Measurements from ENCODE around the gene WFIKKN2.
A peak's percentile ranks its signal among the peaks of the same experiment; 100 is the strongest.

WFIKKN2 gene

DNA sequence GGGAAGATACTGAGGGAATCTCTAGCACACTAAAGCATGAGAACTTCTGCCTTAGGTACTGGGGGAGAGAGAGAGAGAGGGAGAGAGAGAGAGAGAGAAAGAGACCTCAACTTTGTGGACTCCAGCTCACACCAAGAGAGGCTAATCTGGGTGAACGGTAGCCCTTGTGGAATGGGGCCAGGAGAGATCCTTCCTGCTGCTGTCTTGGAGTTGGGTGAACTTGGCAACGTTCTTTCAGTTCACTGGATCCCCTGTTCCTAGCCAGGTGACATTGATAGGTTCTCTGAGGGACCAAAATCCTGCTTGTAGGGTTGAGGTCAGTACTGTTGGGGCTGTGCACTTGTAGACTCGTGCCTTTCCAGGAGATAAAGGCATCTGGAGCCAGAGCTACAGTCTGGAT, 26.5 kb upstream of the WFIKKN2 start:
- H3K4me1 ChIP-seq (ENCODE audit: control insufficient read depth in 1 of 2, insufficient read depth in 2 of 2, low read length in 2 of 2) = peaks cover 0 to 4% of the 10 kb centered on the region in 2 donors
- H3K9me3 ChIP-seq (ENCODE audit: control insufficient read depth in 1 of 2, low read length in 2 of 2) = no peaks in the 10 kb centered on the region
- H3K36me3 ChIP-seq (ENCODE audit: control insufficient read depth in 1 of 2, insufficient read depth in 2 of 2, low read length in 2 of 2) = no peaks in the 10 kb centered on the region
- no peak overlapping the region for H3K9ac ChIP-seq (ENCODE audit: low read depth in 1 of 2, low read length in 2 of 2)
- H3K27ac ChIP-seq (ENCODE audit: low read depth, low read length) = no peak overlapping the region
- H3K27me3 ChIP-seq (ENCODE audit: control insufficient read depth in 1 of 2, insufficient read depth in 2 of 2, low read length in 2 of 2) = no peaks in the 10 kb centered on the region
- no peak overlapping the region for H3K4me3 ChIP-seq (ENCODE audit: low read depth in 1 of 2, low read length in 2 of 2)

DNA sequence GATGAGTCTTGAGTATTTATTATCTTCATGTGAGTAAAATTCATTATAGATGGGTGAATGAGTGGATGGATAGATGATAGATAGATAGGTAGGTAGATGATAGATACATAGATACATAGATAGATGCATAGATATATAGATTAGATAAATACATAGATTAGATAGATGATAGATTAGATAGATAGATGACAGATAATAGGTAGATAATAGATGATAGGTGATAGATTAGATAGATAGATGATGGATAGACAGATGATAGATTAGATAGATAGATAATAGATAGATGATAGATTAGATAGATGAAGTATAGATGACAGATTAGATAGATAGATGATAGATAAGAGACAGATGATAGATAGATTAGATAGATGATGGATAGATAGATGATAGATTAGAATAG, 21.8 kb upstream of the WFIKKN2 start:
- H3K9me3 ChIP-seq (ENCODE audit: control insufficient read depth in 1 of 2, low read length in 2 of 2) = no peaks in the 10 kb centered on the region
- H3K27me3 ChIP-seq (ENCODE audit: control insufficient read depth in 1 of 2, insufficient read depth in 2 of 2, low read length in 2 of 2) = no peaks in the 10 kb centered on the region
- H3K36me3 ChIP-seq (ENCODE audit: control insufficient read depth in 1 of 2, insufficient read depth in 2 of 2, low read length in 2 of 2) = no peaks in the 10 kb centered on the region
- H3K4me1 ChIP-seq (ENCODE audit: control insufficient read depth in 1 of 2, insufficient read depth in 2 of 2, low read length in 2 of 2) = peaks cover 5 to 11% of the 10 kb centered on the region in 2 donors
- H3K9ac ChIP-seq (ENCODE audit: low read depth in 1 of 2, low read length in 2 of 2) = no peak overlapping the region
- no peak overlapping the region for H3K4me3 ChIP-seq (ENCODE audit: low read depth in 1 of 2, low read length in 2 of 2)
- H3K27ac ChIP-seq (ENCODE audit: low read depth, low read length) = no peak overlapping the region

DNA sequence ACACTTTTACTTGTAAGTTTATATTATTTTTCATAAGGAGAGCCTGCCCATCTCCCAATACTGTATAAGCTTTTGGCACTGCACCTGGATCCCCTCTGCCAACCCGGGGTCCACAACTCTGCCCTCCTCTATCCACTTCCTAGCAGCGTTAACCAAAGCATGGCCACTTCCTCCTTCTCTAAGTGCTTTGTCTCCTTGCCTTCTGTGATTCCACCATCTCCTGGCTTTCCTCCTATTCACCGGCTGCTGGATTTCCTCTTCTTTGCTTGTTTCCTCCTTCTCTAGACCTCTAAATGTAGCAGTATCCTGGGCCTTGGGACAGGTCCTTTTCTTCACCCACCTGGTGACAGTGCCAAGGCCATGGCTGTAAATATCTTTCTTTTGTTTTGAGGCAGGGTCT, 20.0 kb upstream of the WFIKKN2 start:
- Histone ChIP-seq H3K9ac (ENCODE audit: low read depth in 1 of 2, low read length in 2 of 2) (no peak overlapping the region), H3K27me3 (ENCODE audit: control insufficient read depth in 1 of 2, insufficient read depth in 2 of 2, low read length in 2 of 2) (no peaks in the 10 kb centered on the region), H3K4me3 (ENCODE audit: low read depth in 1 of 2, low read length in 2 of 2) (no peak overlapping the region), H3K4me1 (ENCODE audit: control insufficient read depth in 1 of 2, insufficient read depth in 2 of 2, low read length in 2 of 2) (peaks cover 5 to 11% of the 10 kb centered on the region in 2 donors), H3K27ac (ENCODE audit: low read depth, low read length) (no peak overlapping the region), H3K9me3 (ENCODE audit: control insufficient read depth in 1 of 2, low read length in 2 of 2) (no peaks in the 10 kb centered on the region), H3K36me3 (ENCODE audit: control insufficient read depth in 1 of 2, insufficient read depth in 2 of 2, low read length in 2 of 2) (no peaks in the 10 kb centered on the region)

DNA sequence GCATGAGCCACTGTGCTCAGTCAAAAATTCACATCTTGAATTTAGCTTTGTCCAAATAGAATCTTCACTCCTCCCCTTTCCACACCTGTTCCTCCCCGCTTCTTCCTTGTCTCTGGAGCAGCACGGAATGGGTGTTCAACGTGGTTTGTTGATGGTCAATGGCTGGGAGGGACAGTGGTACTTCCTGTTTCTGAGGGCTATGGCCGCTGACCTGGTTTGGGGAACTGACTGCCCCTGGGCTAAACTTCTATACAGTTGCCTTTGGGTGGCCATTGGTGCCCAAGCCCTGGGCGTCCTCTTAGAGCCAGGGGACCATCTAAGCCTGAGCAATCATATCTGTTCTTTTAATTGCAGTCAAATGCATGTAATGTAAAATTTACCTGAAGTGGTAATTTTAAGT, 19.1 kb upstream of the WFIKKN2 start:
- H3K4me3 ChIP-seq (ENCODE audit: low read depth in 1 of 2, low read length in 2 of 2) = no peak overlapping the region
- peaks cover 5 to 11% of the 10 kb centered on the region in 2 donors for H3K4me1 ChIP-seq (ENCODE audit: control insufficient read depth in 1 of 2, insufficient read depth in 2 of 2, low read length in 2 of 2)
- H3K9ac ChIP-seq (ENCODE audit: low read depth in 1 of 2, low read length in 2 of 2) = no peak overlapping the region
- H3K36me3 ChIP-seq (ENCODE audit: control insufficient read depth in 1 of 2, insufficient read depth in 2 of 2, low read length in 2 of 2) = no peaks in the 10 kb centered on the region
- no peaks in the 10 kb centered on the region for H3K27me3 ChIP-seq (ENCODE audit: control insufficient read depth in 1 of 2, insufficient read depth in 2 of 2, low read length in 2 of 2)
- H3K27ac ChIP-seq (ENCODE audit: low read depth, low read length) = no peak overlapping the region
- H3K9me3 ChIP-seq (ENCODE audit: control insufficient read depth in 1 of 2, low read length in 2 of 2) = no peaks in the 10 kb centered on the region

DNA sequence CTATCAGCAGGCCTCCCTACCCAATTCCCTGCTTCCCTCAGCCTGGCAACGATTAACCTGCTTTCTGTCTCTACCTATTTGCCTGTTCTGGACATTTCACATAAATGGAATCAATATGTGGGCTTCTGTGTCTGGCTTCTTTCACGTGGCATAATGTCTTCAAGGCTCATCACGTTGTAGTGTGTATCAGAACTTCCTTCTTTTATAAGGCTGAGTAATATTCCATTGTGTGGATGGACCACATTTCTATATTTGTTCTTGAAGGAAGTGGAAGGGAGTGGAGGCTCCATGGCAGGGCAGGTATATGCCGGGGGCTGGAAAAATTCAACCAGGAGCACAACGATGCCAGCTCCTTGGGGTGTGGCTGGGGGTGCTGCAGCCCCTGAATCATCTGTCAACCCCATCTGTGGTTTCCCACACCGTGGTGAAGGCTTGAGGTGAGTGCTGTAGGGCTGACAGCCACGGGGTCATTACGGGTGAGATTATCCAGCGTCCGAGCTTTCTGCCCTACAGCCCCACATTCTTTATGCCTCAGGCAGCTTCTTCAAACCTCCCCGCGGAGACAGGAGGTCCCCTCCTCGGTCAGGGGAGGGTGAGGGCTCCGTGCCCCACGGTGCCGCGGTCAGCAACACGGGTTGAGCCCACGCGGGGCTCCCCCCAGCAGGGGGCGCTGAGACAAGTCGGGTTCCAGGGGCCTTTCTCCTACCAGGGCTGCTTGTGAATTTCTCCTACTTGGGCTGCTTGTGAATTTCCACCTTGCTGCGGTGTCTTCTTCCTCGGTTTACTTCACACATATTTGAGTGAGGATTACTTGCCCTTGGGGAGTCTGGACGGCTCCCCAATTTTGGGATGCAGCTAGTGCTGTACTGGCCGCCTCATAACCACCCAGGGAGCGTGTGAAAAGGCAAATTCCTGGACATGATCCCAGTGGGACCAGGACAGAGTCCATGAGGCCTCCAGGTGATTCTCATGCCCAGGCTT, 18.3 kb upstream of the WFIKKN2 start:
- Histone ChIP-seq H3K36me3 (ENCODE audit: control insufficient read depth in 1 of 2, insufficient read depth in 2 of 2, low read length in 2 of 2) (no peaks in the 10 kb centered on the region), H3K9me3 (ENCODE audit: control insufficient read depth in 1 of 2, low read length in 2 of 2) (no peaks in the 10 kb centered on the region), H3K27ac (ENCODE audit: low read depth, low read length) (no peak overlapping the region), H3K4me1 (ENCODE audit: control insufficient read depth in 1 of 2, insufficient read depth in 2 of 2, low read length in 2 of 2) (peaks cover 5 to 11% of the 10 kb centered on the region in 2 donors), H3K4me3 (ENCODE audit: low read depth in 1 of 2, low read length in 2 of 2) (peak overlapping the region; percentile 41 to 55), H3K9ac (ENCODE audit: low read depth in 1 of 2, low read length in 2 of 2) (peak overlapping the region in 1 of 2 donors; percentile 21), H3K27me3 (ENCODE audit: control insufficient read depth in 1 of 2, insufficient read depth in 2 of 2, low read length in 2 of 2) (no peaks in the 10 kb centered on the region)

DNA sequence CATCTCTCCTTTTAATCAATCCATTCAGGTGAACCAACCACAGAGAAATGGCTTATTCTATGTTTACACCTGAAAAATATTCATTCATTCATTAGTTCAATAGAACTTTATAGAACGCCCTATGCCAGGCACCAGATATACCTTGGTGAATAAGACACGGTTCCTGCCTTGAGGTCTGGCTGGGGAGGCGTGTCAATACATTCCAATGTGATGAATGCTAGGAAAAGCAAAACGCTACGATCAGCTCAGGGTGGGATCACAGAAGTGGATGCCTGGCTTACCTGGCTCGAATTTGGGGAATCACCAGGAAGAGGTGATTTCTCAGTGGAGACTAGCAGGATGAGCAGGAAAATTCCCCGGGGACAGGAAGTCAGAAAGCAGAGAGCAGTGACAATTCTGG, 17.5 kb upstream of the WFIKKN2 start:
- Histone ChIP-seq H3K4me1 (ENCODE audit: control insufficient read depth in 1 of 2, insufficient read depth in 2 of 2, low read length in 2 of 2) (peaks cover 5 to 11% of the 10 kb centered on the region in 2 donors), H3K4me3 (ENCODE audit: low read depth in 1 of 2, low read length in 2 of 2) (no peak overlapping the region), H3K9ac (ENCODE audit: low read depth in 1 of 2, low read length in 2 of 2) (no peak overlapping the region), H3K36me3 (ENCODE audit: control insufficient read depth in 1 of 2, insufficient read depth in 2 of 2, low read length in 2 of 2) (no peaks in the 10 kb centered on the region), H3K27ac (ENCODE audit: low read depth, low read length) (no peak overlapping the region), H3K9me3 (ENCODE audit: control insufficient read depth in 1 of 2, low read length in 2 of 2) (no peaks in the 10 kb centered on the region), H3K27me3 (ENCODE audit: control insufficient read depth in 1 of 2, insufficient read depth in 2 of 2, low read length in 2 of 2) (no peaks in the 10 kb centered on the region)

DNA sequence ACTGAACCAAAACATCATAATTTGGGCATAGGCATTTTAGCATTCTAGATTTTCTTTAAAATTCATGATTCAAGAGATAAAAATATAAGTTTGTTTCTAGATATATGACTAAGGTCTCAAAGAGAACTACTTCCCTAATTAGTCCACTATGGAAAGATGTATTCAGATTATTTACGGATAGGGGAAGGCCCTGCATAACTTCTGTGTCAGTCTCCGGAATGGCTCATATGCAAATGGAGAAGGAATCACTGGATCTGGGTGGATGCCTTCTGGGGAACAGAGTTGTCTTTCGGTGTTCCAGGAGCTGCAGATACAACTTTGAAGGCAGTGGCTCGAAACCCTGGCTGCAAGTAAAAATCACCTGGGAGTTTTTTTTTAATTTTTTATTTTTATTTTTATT, 17.1 kb upstream of the WFIKKN2 start:
- Histone ChIP-seq H3K27ac (ENCODE audit: low read depth, low read length) (no peak overlapping the region), H3K9ac (ENCODE audit: low read depth in 1 of 2, low read length in 2 of 2) (no peak overlapping the region), H3K4me1 (ENCODE audit: control insufficient read depth in 1 of 2, insufficient read depth in 2 of 2, low read length in 2 of 2) (peaks cover 5 to 11% of the 10 kb centered on the region in 2 donors), H3K36me3 (ENCODE audit: control insufficient read depth in 1 of 2, insufficient read depth in 2 of 2, low read length in 2 of 2) (no peaks in the 10 kb centered on the region), H3K4me3 (ENCODE audit: low read depth in 1 of 2, low read length in 2 of 2) (no peak overlapping the region), H3K9me3 (ENCODE audit: control insufficient read depth in 1 of 2, low read length in 2 of 2) (no peaks in the 10 kb centered on the region), H3K27me3 (ENCODE audit: control insufficient read depth in 1 of 2, insufficient read depth in 2 of 2, low read length in 2 of 2) (no peaks in the 10 kb centered on the region)

DNA sequence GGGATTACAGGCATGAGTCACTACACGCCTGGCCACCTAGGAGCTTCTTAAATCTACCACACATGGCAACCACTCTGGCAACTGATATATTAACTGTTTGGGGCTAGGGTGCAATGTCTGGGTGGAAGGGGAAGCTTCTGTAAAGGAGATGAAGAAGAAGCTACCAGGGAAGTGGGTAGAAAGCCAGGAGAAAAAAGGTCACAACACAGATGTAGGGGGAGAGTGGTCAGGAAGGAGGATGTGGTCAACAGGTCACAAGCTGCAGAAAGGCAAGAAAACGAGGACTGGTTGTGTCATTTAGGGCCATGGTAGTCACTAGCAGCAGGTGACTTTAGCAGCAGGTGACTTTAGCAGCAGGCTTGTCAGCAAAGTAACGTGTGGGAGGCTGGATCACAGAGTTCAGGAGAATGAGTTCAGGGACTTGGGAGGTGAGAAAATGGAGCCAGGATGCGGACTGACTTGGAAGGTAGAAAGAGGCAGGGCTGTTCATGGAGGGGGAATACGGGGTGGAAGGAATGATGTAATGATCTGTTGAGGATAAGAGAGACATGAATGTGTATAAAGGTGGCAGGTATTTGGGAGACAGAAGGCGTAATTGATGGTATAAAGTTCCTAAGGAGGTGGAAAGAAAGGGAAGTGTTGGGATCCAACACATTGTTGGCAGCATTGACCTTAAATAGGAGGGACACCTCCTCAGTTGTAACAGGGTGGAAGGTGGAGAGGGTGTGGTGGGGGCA, 16.3 kb upstream of the WFIKKN2 start:
- no peak overlapping the region for H3K9ac ChIP-seq (ENCODE audit: low read depth in 1 of 2, low read length in 2 of 2)
- H3K36me3 ChIP-seq (ENCODE audit: control insufficient read depth in 1 of 2, insufficient read depth in 2 of 2, low read length in 2 of 2) = no peaks in the 10 kb centered on the region
- no peaks in the 10 kb centered on the region for H3K27me3 ChIP-seq (ENCODE audit: control insufficient read depth in 1 of 2, insufficient read depth in 2 of 2, low read length in 2 of 2)
- H3K9me3 ChIP-seq (ENCODE audit: control insufficient read depth in 1 of 2, low read length in 2 of 2) = no peaks in the 10 kb centered on the region
- no peak overlapping the region for H3K27ac ChIP-seq (ENCODE audit: low read depth, low read length)
- H3K4me1 ChIP-seq (ENCODE audit: control insufficient read depth in 1 of 2, insufficient read depth in 2 of 2, low read length in 2 of 2) = peaks cover 5 to 11% of the 10 kb centered on the region in 2 donors
- H3K4me3 ChIP-seq (ENCODE audit: low read depth in 1 of 2, low read length in 2 of 2) = no peak overlapping the region

DNA sequence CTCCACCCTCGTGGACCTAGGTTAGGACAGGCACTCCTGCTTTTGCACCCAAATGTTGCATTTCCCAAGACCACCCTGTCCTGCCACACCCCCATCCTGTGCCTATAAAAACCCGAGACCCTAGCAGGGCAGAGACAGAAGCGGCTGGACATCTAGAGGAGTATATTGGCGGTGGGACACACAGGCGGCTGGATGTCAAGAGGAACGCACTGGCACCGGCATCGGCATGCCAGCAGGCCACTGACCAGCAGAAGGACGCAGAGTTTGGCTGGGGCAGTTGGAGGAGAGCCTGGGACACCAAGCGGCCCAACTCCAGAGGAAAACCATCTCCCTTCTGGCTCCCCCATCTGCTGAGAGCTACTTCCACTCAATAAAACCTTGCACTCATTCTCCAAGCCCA, 14.7 kb upstream of the WFIKKN2 start:
- no peaks in the 10 kb centered on the region for H3K27me3 ChIP-seq (ENCODE audit: control insufficient read depth in 1 of 2, insufficient read depth in 2 of 2, low read length in 2 of 2)
- H3K27ac ChIP-seq (ENCODE audit: low read depth, low read length) = no peak overlapping the region
- H3K4me3 ChIP-seq (ENCODE audit: low read depth in 1 of 2, low read length in 2 of 2) = no peak overlapping the region
- no peaks in the 10 kb centered on the region for H3K9me3 ChIP-seq (ENCODE audit: control insufficient read depth in 1 of 2, low read length in 2 of 2)
- H3K9ac ChIP-seq (ENCODE audit: low read depth in 1 of 2, low read length in 2 of 2) = no peak overlapping the region
- H3K36me3 ChIP-seq (ENCODE audit: control insufficient read depth in 1 of 2, insufficient read depth in 2 of 2, low read length in 2 of 2) = no peaks in the 10 kb centered on the region
- peaks cover 5 to 11% of the 10 kb centered on the region in 2 donors for H3K4me1 ChIP-seq (ENCODE audit: control insufficient read depth in 1 of 2, insufficient read depth in 2 of 2, low read length in 2 of 2)

DNA sequence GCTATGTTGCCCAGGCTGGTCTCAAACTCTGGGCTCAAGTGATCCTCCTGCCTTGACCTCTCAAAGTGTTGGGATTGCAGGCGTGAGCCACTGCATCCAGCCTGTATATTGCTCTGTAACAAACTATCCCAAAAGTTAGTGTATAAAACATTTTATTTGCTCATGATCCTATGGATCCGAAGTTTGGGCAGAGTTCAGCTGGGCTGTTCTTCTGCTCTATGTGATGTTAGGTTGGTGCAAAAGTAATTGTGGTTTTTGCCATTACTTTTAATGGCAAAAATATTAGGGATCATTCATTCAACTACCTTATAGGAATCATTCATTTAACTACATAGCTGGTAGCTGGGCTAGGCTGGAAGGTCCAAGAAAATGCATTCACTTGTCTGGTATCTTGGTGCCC, 12.8 kb upstream of the WFIKKN2 start:
- Histone ChIP-seq H3K4me3 (ENCODE audit: low read depth in 1 of 2, low read length in 2 of 2) (no peak overlapping the region), H3K9me3 (ENCODE audit: control insufficient read depth in 1 of 2, low read length in 2 of 2) (no peaks in the 10 kb centered on the region), H3K36me3 (ENCODE audit: control insufficient read depth in 1 of 2, insufficient read depth in 2 of 2, low read length in 2 of 2) (no peaks in the 10 kb centered on the region), H3K9ac (ENCODE audit: low read depth in 1 of 2, low read length in 2 of 2) (no peak overlapping the region), H3K27me3 (ENCODE audit: control insufficient read depth in 1 of 2, insufficient read depth in 2 of 2, low read length in 2 of 2) (no peaks in the 10 kb centered on the region), H3K27ac (ENCODE audit: low read depth, low read length) (no peak overlapping the region), H3K4me1 (ENCODE audit: control insufficient read depth in 1 of 2, insufficient read depth in 2 of 2, low read length in 2 of 2) (peaks cover 2 to 5% of the 10 kb centered on the region in 2 donors)
